ENCODE data around the gene IGSF21. TPM values are rescaled to one million over a fixed set of nuclear protein-coding genes. Genes with fewer than 3 reads are reported as not detected.

IGSF21 gene
- total and polyA plus RNA-seq, 2 donors from 2014 or later: 1.4 to 6.6 TPM

DNA sequence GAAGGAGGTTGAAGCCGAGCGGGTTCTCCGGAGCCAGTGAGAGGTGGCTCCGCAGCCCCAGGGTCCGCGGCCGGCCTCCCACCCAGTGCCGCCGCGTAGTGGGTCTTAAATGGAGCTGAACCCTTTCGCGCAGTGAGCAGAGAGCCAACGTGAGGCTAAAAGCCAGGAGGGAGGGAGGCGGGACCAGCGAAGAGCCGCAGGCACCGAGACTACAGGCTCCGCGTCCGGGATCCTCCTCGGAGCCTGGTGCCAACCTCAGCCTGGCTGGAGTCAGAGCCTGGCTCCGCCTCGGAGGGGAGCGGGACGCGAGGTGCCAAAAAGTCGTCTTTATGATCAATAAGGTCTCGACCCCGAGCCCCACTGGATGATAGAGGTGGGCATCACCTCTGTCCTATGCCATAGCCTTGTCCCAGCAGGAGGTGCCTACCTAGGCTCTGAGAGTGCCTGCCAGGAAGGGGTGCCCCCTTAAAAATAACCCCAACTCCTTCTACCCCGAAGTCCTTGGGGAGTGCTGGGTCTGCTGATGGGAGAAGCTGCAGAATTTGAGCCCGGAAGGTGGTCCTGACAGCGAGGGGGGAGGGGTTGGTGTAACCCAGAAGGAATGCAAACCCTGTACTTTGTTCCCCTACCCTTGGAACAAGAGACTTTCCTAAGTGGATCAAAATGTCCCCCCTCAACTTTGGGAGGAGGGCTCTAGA is 1.6 kb downstream of the IGSF21 start:
- TF ChIP-seq, protein P1, sequence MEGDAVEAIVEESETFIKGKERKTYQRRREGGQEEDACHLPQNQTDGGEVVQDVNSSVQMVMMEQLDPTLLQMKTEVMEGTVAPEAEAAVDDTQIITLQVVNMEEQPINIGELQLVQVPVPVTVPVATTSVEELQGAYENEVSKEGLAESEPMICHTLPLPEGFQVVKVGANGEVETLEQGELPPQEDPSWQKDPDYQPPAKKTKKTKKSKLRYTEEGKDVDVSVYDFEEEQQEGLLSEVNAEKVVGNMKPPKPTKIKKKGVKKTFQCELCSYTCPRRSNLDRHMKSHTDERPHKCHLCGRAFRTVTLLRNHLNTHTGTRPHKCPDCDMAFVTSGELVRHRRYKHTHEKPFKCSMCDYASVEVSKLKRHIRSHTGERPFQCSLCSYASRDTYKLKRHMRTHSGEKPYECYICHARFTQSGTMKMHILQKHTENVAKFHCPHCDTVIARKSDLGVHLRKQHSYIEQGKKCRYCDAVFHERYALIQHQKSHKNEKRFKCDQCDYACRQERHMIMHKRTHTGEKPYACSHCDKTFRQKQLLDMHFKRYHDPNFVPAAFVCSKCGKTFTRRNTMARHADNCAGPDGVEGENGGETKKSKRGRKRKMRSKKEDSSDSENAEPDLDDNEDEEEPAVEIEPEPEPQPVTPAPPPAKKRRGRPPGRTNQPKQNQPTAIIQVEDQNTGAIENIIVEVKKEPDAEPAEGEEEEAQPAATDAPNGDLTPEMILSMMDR (IDR thresholded peaks at IDR 0.05; ENCODE audit: borderline replicate concordance, extremely low read depth, insufficient read depth): no peak
- Histone ChIP-seq H3K9me3 (ENCODE audit: control insufficient read depth in 2 of 3, insufficient read depth in 1 of 3, low read length in 3 of 3) (no peaks in the 10 kb centered on the region), H3K9ac (ENCODE audit: low read length in 3 of 3) (no peak overlapping the region), H3K36me3 (ENCODE audit: control insufficient read depth in 2 of 3, insufficient read depth in 3 of 3, low read length in 3 of 3) (no peaks in the 10 kb centered on the region), H3K4me1 (ENCODE audit: control insufficient read depth in 2 of 3, insufficient read depth in 2 of 3, low read depth in 1 of 3, low read length in 3 of 3) (no peaks in the 10 kb centered on the region), H3K27me3 (ENCODE audit: control insufficient read depth, insufficient read depth, low read length) (peaks cover 49% of the 10 kb centered on the region), H3K27ac (ENCODE audit: low read depth in 2 of 2, low read length in 2 of 2) (no peak overlapping the region), H3K4me3 (ENCODE audit: low read length in 3 of 3) (no peak overlapping the region)
- intact Hi-C loops (cut with DNase I): no loop called here
- DNase-seq (peak in 1 of 5 donors; percentile 38), FAIRE-seq (no peak)

DNA sequence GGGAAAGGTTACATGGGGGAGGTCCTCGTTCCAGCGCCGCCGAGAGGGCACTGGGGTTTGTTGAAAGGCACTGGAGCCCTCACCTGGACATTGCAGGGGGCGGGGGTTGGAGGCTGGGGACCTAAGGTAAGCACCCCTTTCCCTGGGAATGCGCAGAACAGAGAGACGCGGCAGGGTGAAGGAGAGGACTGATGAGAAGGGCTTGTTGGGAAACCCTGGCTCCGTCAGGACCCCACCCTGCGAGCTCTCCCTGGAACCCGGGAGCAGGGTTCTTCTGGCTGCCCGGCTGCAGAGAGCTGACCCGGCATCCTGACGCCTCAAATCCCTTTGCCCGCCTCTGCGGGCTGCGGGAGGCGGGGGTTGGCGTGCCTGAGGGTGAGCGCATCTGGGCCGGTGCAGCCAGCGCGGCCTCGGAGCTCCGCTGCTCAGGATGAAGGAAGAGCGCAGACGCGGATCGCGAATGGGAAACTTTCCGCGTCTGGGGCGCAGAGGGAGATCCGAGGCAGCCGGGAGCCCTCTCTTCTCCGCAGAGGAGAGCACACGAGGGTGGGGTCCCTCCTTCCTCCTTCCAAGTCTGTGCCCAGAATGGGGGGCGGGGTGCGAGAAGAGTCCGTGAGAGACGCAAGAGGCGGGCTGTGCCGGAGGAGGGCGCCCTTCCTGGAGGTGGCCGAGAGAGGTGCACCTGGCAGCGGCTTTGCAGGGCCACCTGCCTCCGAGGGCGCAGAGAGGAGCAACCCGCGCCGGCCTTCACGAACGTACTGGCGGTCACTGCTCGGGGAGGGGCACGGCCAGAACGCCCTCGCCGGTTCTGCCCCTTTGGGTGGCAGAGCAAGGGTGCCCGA is 2.4 kb downstream of the IGSF21 start:
- Histone ChIP-seq H3K9ac (ENCODE audit: low read length in 3 of 3) (no peak overlapping the region), H3K9me3 (ENCODE audit: control insufficient read depth in 2 of 3, insufficient read depth in 1 of 3, low read length in 3 of 3) (no peaks in the 10 kb centered on the region), H3K36me3 (ENCODE audit: control insufficient read depth in 2 of 3, insufficient read depth in 3 of 3, low read length in 3 of 3) (no peaks in the 10 kb centered on the region), H3K4me3 (ENCODE audit: low read length in 3 of 3) (no peak overlapping the region), H3K27ac (ENCODE audit: low read depth in 2 of 2, low read length in 2 of 2) (no peak overlapping the region), H3K27me3 (ENCODE audit: control insufficient read depth, insufficient read depth, low read length) (peaks cover 52% of the 10 kb centered on the region), H3K4me1 (ENCODE audit: control insufficient read depth in 2 of 3, insufficient read depth in 2 of 3, low read depth in 1 of 3, low read length in 3 of 3) (no peaks in the 10 kb centered on the region)
- intact Hi-C loops (cut with DNase I): no loop called here
- TF ChIP-seq, protein P1 (IDR thresholded peaks at IDR 0.05; ENCODE audit: borderline replicate concordance, extremely low read depth, insufficient read depth): peak; percentile 10
- peak; percentile 30 to 84 (median 54) for DNase-seq
- no peak for FAIRE-seq

- Histone ChIP-seq H3K27ac (ENCODE audit: low read depth in 2 of 2, low read length in 2 of 2) (no peak overlapping the region), H3K27me3 (ENCODE audit: control insufficient read depth, insufficient read depth, low read length) (peaks cover 48% of the 10 kb centered on the region), H3K9me3 (ENCODE audit: control insufficient read depth in 2 of 3, insufficient read depth in 1 of 3, low read length in 3 of 3) (no peaks in the 10 kb centered on the region), H3K9ac (ENCODE audit: low read length in 3 of 3) (no peak overlapping the region), H3K4me3 (ENCODE audit: low read length in 3 of 3) (no peak overlapping the region), H3K36me3 (ENCODE audit: control insufficient read depth in 2 of 3, insufficient read depth in 3 of 3, low read length in 3 of 3) (no peaks in the 10 kb centered on the region), H3K4me1 (ENCODE audit: control insufficient read depth in 2 of 3, insufficient read depth in 2 of 3, low read depth in 1 of 3, low read length in 3 of 3) (no peaks in the 10 kb centered on the region)
- intact Hi-C loops (cut with DNase I): no loop called here
- DNase-seq (peak in 1 of 5 donors; percentile 43), FAIRE-seq (no peak)
- TF ChIP-seq, protein P1 (IDR thresholded peaks at IDR 0.05; ENCODE audit: borderline replicate concordance, extremely low read depth, insufficient read depth): no peak
Measured at GRCh38 chr1:18110598-18110939, 3.0 kb downstream of the IGSF21 start.
